CD8-positive, alpha-beta memory T cell (primary cell): Measurements from ENCODE around the gene TMEM121B. TPM values are rescaled to one million over a fixed set of nuclear protein-coding genes. Genes with fewer than 3 reads are reported as not detected.
A peak's percentile ranks its signal among the peaks of the same experiment; 100 is the strongest.

ENCODE experiments used
- CTCF ChIA-PET: fragments of 350-600 bp; sonication (Branson Sonifier 250); formaldehyde crosslinking; loops from one replicate; lab custom pipeline; 2021; ENCODE audit warnings: antibody characterized with exemption; lab: Charles Lee
- POLR2A ChIA-PET: fragments of 350-600 bp; sonication (Branson Sonifier 250); formaldehyde crosslinking; loops from one replicate; lab custom pipeline; 2021; ENCODE audit warnings: antibody characterized with exemption; lab: Charles Lee
- DNase-seq, 5 donors: peaks; one replicate each; pipeline versions ENCODE4 v3.0.0 to v3.0.0-alpha.2; 2020 to 2022; ENCODE audit warnings: mixed read lengths in 1 of 5
- H3K27ac ChIP-seq: one replicate; pipeline ENCODE4 v1.7.0; 2013; ENCODE audit warnings: low read depth, mild to moderate bottlenecking, low read length, moderate library complexity
- H3K27me3 ChIP-seq: 2 replicates; pipeline ENCODE4 v1.7.0; 2013; ENCODE audit warnings: low read length, mild to moderate bottlenecking; ENCODE audit not compliant: insufficient read depth, poor library complexity, severe bottlenecking
- H3K36me3 ChIP-seq: 2 replicates; pipeline ENCODE4 v1.7.0; 2013; ENCODE audit warnings: mild to moderate bottlenecking, low read length, moderate library complexity; ENCODE audit not compliant: insufficient read depth
- H3K4me1 ChIP-seq: 2 replicates; pipeline ENCODE4 v1.7.0; 2013; ENCODE audit warnings: mild to moderate bottlenecking, low read length, moderate library complexity; ENCODE audit not compliant: insufficient read depth
- H3K4me3 ChIP-seq: 2 replicates; pipeline ENCODE4 v1.7.0; 2013; ENCODE audit warnings: mild to moderate bottlenecking, low read length
- H3K9me3 ChIP-seq: 2 replicates; pipeline ENCODE4 v1.7.0; 2013; ENCODE audit warnings: mild to moderate bottlenecking, low read length
- H3K27ac Mint-ChIP-seq, 8 donors: one replicate each; pipeline ENCODE4 v1.8.0; 2020 to 2021; ENCODE audit warnings: mixed read lengths in 8 of 8, mild to moderate bottlenecking in 6 of 8, inconsistent platforms in 3 of 8, moderate library complexity in 3 of 8
- H3K27me3 Mint-ChIP-seq, 2 donors: one replicate each; pipeline ENCODE4 v1.8.0; 2020 to 2021; ENCODE audit warnings: mixed read lengths in 2 of 2, mild to moderate bottlenecking in 1 of 2, moderate library complexity in 1 of 2
- H3K36me3 Mint-ChIP-seq, 3 donors: one replicate each; pipeline ENCODE4 v1.8.0; 2020 to 2021; ENCODE audit warnings: mixed read lengths in 3 of 3, inconsistent platforms in 1 of 3, mild to moderate bottlenecking in 1 of 3
- H3K4me1 Mint-ChIP-seq, 3 donors: one replicate each; pipeline ENCODE4 v1.8.0; 2020 to 2021; ENCODE audit warnings: mixed read lengths in 3 of 3, inconsistent platforms in 1 of 3, mild to moderate bottlenecking in 1 of 3
- H3K4me3 Mint-ChIP-seq, 7 donors: one replicate each; pipeline ENCODE4 v1.8.0; 2020 to 2021; ENCODE audit warnings: mixed read lengths in 7 of 7, mild to moderate bottlenecking in 6 of 7, moderate library complexity in 4 of 7, inconsistent platforms in 2 of 7
- H3K9me3 Mint-ChIP-seq, 5 donors: one replicate each; pipeline ENCODE4 v1.8.0; 2020 to 2022; ENCODE audit warnings: mixed read lengths in 5 of 5, mild to moderate bottlenecking in 3 of 5, moderate library complexity in 2 of 5, inconsistent platforms in 1 of 5
- polyA plus RNA-seq: library from polyadenylated mRNA; unstranded; fragments of 300-500 nt; fragmentation: Illumina TruSeq; gene quantifications from one replicate; pipeline ENCODE4 v1.2.3, GENCODE V29; 2021
- total RNA-seq, 2 experiments: library from RNA; stranded (reverse); gene quantifications; one replicate each; pipeline ENCODE4 v1.2.3, GENCODE V29; 2021

TMEM121B gene
- under 1 TPM; 0.11 to 0.15 TPM for total RNA-seq
- not detected for polyA plus RNA-seq

- Histone ChIP-seq H3K27ac (no peak within 1 kb of the TSS), H3K4me1 (peaks cover 43% of the 10 kb centered on the region), H3K4me3 (no peak within 1 kb of the TSS), H3K9me3 (no peaks in the 10 kb centered on the region), H3K36me3 (no peaks in the 10 kb centered on the region), H3K27me3 (peaks cover 13% of the 10 kb centered on the region)
- Mint-ChIP-seq H3K36me3 (peaks cover 0 to 5% (median 0%) of the 10 kb centered on the region in 3 donors), H3K4me1 (peaks cover 30 to 41% (median 31%) of the 10 kb centered on the region in 3 donors), H3K27me3 (peaks cover 18 to 24% of the 10 kb centered on the region in 2 donors), H3K27ac (peak within 1 kb of the TSS in 1 of 8 donors; percentile 56), H3K4me3 (peak within 1 kb of the TSS; percentile 34 to 78 (median 48)), H3K9me3 (no peaks in the 10 kb centered on the region)
- ChIA-PET CTCF (interaction anchor here (1.3 kb wide), 1 partner anchor 51 kb away, joined by 3 read pairs; no protein-coding TSS in a partner anchor), POLR2A (no interaction called here)
- DNase-seq: peak in 1 of 5 donors; percentile 46
Measured at GRCh38 chr22:17121233-17122195, at the start of gene TMEM121B. Gene TMEM121B (minus strand): TSS chr22:17121360. CDS start chr22:17121127, 233 bp downstream.

GRCh38 chr22:17167486-17167885, 46.3 kb upstream of the TMEM121B start:
- H3K27me3 Mint-ChIP-seq: peaks cover 0 to 2% of the 10 kb centered on the region in 2 donors
- H3K4me1 Mint-ChIP-seq: peaks cover 5 to 11% (median 7%) of the 10 kb centered on the region in 3 donors
- ChIA-PET CTCF (interaction anchor here (1.3 kb wide), 1 partner anchor 334 kb away, joined by 3 read pairs; no protein-coding TSS in a partner anchor), POLR2A (interaction anchor here (0.7 kb wide), 1 partner anchor 8 kb away, joined by 4 read pairs; no protein-coding TSS in a partner anchor)
- no peaks in the 10 kb centered on the region for H3K36me3 Mint-ChIP-seq
- DNase-seq: no peak
- Histone ChIP-seq H3K4me3 (no peak overlapping the region), H3K36me3 (no peaks in the 10 kb centered on the region), H3K27ac (no peak overlapping the region), H3K27me3 (no peaks in the 10 kb centered on the region), H3K9me3 (no peaks in the 10 kb centered on the region), H3K4me1 (peaks cover 5% of the 10 kb centered on the region)
- peak overlapping the region in 2 of 7 donors; percentile 68 to 73 for H3K4me3 Mint-ChIP-seq
- no peaks in the 10 kb centered on the region for H3K9me3 Mint-ChIP-seq
- H3K27ac Mint-ChIP-seq: peak overlapping the region in 1 of 8 donors; percentile 91

GRCh38 chr22:17164392-17165024, 43.3 kb upstream of the TMEM121B start:
- H3K27me3 ChIP-seq: no peaks in the 10 kb centered on the region
- no peak overlapping the region for H3K4me3 ChIP-seq
- Mint-ChIP-seq H3K4me1 (peaks cover 6 to 9% (median 7%) of the 10 kb centered on the region in 3 donors), H3K27me3 (peaks cover 0 to 2% of the 10 kb centered on the region in 2 donors), H3K27ac (no peak overlapping the region), H3K36me3 (peaks cover 0 to 1% (median 0%) of the 10 kb centered on the region in 3 donors), H3K4me3 (no peak overlapping the region), H3K9me3 (no peaks in the 10 kb centered on the region)
- POLR2A ChIA-PET: no interaction called here
- H3K36me3 ChIP-seq: no peaks in the 10 kb centered on the region
- peaks cover 7% of the 10 kb centered on the region for H3K4me1 ChIP-seq
- no peaks in the 10 kb centered on the region for H3K9me3 ChIP-seq
- CTCF ChIA-PET: no interaction called here
- H3K27ac ChIP-seq: no peak overlapping the region
- DNase-seq: no peak

GRCh38 chr22:17162731-17163130, 41.6 kb upstream of the TMEM121B start:
- Histone ChIP-seq H3K4me1 (peaks cover 16% of the 10 kb centered on the region), H3K9me3 (no peaks in the 10 kb centered on the region), H3K27ac (no peak overlapping the region), H3K4me3 (no peak overlapping the region), H3K27me3 (no peaks in the 10 kb centered on the region), H3K36me3 (no peaks in the 10 kb centered on the region)
- ChIA-PET POLR2A (no interaction called here), CTCF (interaction anchor here (7.5 kb wide), 1 partner anchor 10 kb away, joined by 76 read pairs; no protein-coding TSS in a partner anchor)
- H3K27ac Mint-ChIP-seq: no peak overlapping the region
- no peak for DNase-seq
- peaks cover 13 to 17% (median 14%) of the 10 kb centered on the region in 3 donors for H3K4me1 Mint-ChIP-seq
- H3K4me3 Mint-ChIP-seq: peak overlapping the region in 1 of 7 donors; percentile 74
- peaks cover 0 to 1% (median 0%) of the 10 kb centered on the region in 3 donors for H3K36me3 Mint-ChIP-seq
- no peaks in the 10 kb centered on the region for H3K9me3 Mint-ChIP-seq
- H3K27me3 Mint-ChIP-seq: peaks cover 0 to 2% of the 10 kb centered on the region in 2 donors

GRCh38 chr22:17161991-17162390, 40.8 kb upstream of the TMEM121B start:
- H3K27ac Mint-ChIP-seq: no peak overlapping the region
- H3K4me1 Mint-ChIP-seq: peaks cover 17 to 23% (median 22%) of the 10 kb centered on the region in 3 donors

GRCh38 chr22:17159504-17159951, 38.4 kb upstream of the TMEM121B start:
- Mint-ChIP-seq H3K27ac (peak overlapping the region; percentile 46 to 85 (median 60)), H3K4me1 (peaks cover 25 to 42% (median 39%) of the 10 kb centered on the region in 3 donors), H3K36me3 (peaks cover 0 to 1% (median 0%) of the 10 kb centered on the region in 3 donors), H3K4me3 (peak overlapping the region; percentile 81 to 92 (median 85)), H3K9me3 (no peaks in the 10 kb centered on the region), H3K27me3 (no peaks in the 10 kb centered on the region)
- ChIA-PET CTCF (interaction anchor here (1.1 to 7.5 kb wide), 3 partner anchors 9 to 342 kb away, joined by 3 to 76 read pairs (median 3); no protein-coding TSS in a partner anchor), POLR2A (interaction anchor here (0.6 to 0.9 kb wide), 3 partner anchors 8 to 74 kb away, joined by 3 to 4 read pairs (median 3); no protein-coding TSS in a partner anchor)
- Histone ChIP-seq H3K4me3 (peak overlapping the region; percentile 73), H3K9me3 (no peaks in the 10 kb centered on the region), H3K4me1 (peaks cover 34% of the 10 kb centered on the region), H3K27ac (no peak overlapping the region), H3K27me3 (no peaks in the 10 kb centered on the region), H3K36me3 (no peaks in the 10 kb centered on the region)
- peak in 2 of 5 donors; percentile 8 to 52 for DNase-seq

More at GRCh38 chr22:17161991-17162390, 40.8 kb upstream of the TMEM121B start:
- H3K36me3 Mint-ChIP-seq: peaks cover 0 to 1% (median 0%) of the 10 kb centered on the region in 3 donors
- CTCF ChIA-PET: interaction anchor here (7.5 kb wide), 1 partner anchor 11 kb away, joined by 76 read pairs; no protein-coding TSS in a partner anchor
- Histone ChIP-seq H3K27me3 (no peaks in the 10 kb centered on the region), H3K4me1 (peaks cover 24% of the 10 kb centered on the region), H3K9me3 (no peaks in the 10 kb centered on the region), H3K36me3 (no peaks in the 10 kb centered on the region), H3K4me3 (no peak overlapping the region), H3K27ac (no peak overlapping the region)
- H3K4me3 Mint-ChIP-seq: peak overlapping the region in 2 of 7 donors; percentile 20 to 34
- no peaks in the 10 kb centered on the region for H3K9me3 Mint-ChIP-seq
- DNase-seq: no peak
- POLR2A ChIA-PET: no interaction called here
- no peaks in the 10 kb centered on the region for H3K27me3 Mint-ChIP-seq
